Measurements from ENCODE around the gene SLC2A10.

- TF ChIP-seq CTCF (IDR thresholded peaks at IDR 0.05) (no peak), POLR2AphosphoS5 (IDR thresholded peaks at IDR 0.05) (no peak), POLR2A (IDR thresholded peaks at IDR 0.05) (no peak), EP300 (IDR thresholded peaks at IDR 0.05) (no peak)
Measured at GRCh38 chr20:46712056-46712636, 2.7 kb downstream of the SLC2A10 start.

Measured in gastroesophageal sphincter (tissue), 3 donors.